Fibroblast of mammary gland (primary cell): ENCODE measurements around the gene SLC9A1.
A peak's percentile ranks its signal among the peaks of the same experiment; 100 is the strongest.

Source experiments
- DNase-seq: peaks from one replicate; pipeline ENCODE4 v3.0.0-alpha.2; 2010; ENCODE audit warnings: low read depth
- H3K4me3 ChIP-seq: 2 replicates; pipeline ENCODE4 v1.5.1; 2011; ENCODE audit warnings: low read depth, mild to moderate bottlenecking, low read length, moderate library complexity; ENCODE audit not compliant: control insufficient read depth
- CTCF ChIP-seq: conservative IDR thresholded peaks from 2 replicates; pipeline ENCODE4 v1.5.1; 2011; ENCODE audit warnings: low read depth, low read length, inconsistent platforms; ENCODE audit not compliant: control insufficient read depth, insufficient read depth

SLC9A1 gene

DNA sequence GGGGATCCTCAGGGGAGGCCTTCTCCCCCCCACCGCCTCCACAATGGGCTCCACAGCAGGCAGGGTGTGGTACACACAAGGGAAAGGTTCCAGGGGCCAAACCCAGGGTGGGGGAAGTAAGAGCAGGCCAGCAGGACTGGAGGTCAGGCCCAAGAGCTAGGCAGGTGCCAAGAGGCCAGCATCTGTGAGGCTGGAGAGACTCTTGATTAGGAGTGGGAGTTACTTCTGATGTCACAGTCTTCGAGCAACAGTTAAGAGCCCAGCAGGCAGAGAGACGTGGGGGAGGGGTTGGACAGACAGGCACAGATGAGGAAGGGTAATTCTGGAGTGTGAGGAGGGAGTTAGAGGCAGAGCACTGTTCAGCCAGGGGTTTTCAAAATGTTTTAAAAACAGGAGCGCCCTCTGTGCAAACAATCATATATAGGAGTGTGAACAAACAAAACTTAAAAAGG, 55.8 kb downstream of the SLC9A1 start:
- H3K4me3 ChIP-seq = no peak overlapping the region
- TF ChIP-seq CTCF = no peak
- peak; percentile 69 for DNase-seq

GRCh38 chr1:27098431-27099134, 56.3 kb downstream of the SLC9A1 start:
- DNase-seq = no peak
- no peak for TF ChIP-seq CTCF
- H3K4me3 ChIP-seq = no peak overlapping the region

DNA sequence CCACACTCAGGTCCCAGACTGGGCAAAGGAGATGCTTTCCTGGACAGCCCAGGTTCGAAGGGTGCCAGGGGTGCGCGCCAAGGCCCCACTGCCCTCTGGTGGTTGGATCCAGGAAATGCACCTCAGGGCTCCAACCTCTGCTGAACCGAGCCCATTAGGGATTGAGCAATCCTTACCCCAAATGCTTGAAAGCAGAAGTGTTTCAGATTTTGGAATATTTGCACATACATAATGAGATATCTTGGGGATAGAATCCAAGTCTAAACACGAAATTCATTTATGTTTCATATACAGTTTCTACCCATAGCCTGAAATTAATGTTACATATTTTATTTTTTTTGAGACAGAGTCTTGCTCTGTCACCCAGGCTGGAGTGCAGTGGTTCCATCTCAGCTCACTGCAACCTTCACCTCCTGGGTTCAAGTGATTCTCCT, 57.4 kb downstream of the SLC9A1 start:
- peak; percentile 76 for DNase-seq

GRCh38 chr1:27095576-27095975, 59.3 kb downstream of the SLC9A1 start:
- H3K4me3 ChIP-seq = no peak overlapping the region
- TF ChIP-seq CTCF = no peak
- no peak for DNase-seq

More for the DNA sequence above, 57.4 kb downstream of the SLC9A1 start:
- no peak overlapping the region for H3K4me3 ChIP-seq
- TF ChIP-seq CTCF = peak; percentile 96

DNA sequence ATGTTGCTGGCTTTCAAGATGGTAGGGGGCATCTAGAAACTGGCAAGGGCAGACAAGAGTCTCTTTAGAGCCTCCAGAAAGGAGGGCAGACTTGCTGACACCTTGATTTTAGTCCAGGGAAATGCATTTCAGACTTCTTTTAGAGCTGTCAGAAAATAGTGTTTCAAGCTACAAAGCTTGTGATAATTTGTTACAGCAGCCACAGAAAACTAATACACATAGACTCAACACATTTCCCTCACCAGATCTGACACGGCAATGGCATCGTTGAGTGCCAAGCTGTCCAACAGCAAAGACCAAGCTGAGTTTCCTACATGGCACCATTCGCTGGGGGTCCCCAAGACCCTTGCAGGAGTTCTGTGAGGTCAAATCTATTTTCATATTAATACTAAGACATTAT, 62.0 kb downstream of the SLC9A1 start:
- no peak for DNase-seq
- no peak for TF ChIP-seq CTCF
- H3K4me3 ChIP-seq = no peak overlapping the region

- TF ChIP-seq CTCF = no peak
- DNase-seq = no peak
- no peak overlapping the region for H3K4me3 ChIP-seq
Measured at GRCh38 chr1:27090911-27091310, 64.0 kb downstream of the SLC9A1 start.
